Activated CD4-positive, CD25-positive, alpha-beta regulatory T cell treated with anti-CD3 and anti-CD28 coated beads, Interleukin-2, amount 50 U/mL, for 16 hours (primary cell): ENCODE measurements around the gene CYP1A1.

Experiments used
- DNase-seq: peaks from one replicate; pipeline ENCODE4 v3.0.0-alpha.2; 2020; ENCODE audit warnings: low read depth, low spot score

The CYP1A1 gene, protein sequence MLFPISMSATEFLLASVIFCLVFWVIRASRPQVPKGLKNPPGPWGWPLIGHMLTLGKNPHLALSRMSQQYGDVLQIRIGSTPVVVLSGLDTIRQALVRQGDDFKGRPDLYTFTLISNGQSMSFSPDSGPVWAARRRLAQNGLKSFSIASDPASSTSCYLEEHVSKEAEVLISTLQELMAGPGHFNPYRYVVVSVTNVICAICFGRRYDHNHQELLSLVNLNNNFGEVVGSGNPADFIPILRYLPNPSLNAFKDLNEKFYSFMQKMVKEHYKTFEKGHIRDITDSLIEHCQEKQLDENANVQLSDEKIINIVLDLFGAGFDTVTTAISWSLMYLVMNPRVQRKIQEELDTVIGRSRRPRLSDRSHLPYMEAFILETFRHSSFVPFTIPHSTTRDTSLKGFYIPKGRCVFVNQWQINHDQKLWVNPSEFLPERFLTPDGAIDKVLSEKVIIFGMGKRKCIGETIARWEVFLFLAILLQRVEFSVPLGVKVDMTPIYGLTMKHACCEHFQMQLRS

DNA sequence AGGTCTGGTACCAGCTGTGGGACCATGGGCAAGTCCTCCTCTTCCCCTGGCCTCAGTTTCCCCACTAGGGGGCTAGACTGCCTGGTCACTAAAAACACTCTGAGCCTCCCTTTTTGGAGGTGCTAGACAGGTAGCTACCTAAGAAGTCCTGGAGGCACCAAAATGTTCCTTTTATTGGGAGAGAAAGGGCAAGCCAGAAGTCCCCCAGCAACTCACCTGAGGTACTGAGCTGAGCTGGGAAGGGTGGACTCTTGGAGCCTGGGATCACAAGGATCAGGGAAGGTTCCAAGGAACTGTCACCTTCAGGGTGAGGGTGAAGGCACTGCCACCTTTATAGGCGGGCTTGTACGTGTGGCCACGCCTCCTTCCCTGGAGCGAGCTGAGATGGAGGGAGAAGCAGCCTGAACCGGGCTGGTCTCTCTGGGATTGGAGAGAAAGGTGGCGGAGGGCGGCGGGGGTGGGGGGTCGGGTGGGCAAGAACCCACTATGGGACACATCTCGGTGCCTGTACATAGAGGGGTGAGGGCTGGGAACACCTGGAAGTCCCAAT is at the start of gene CYP1A1:
Gene CYP1A1, minus strand, starts transcription at position 304 of the 550 bp plus-strand sequence. CDS start 2,431 bp downstream, outside the sequence.
- no peak for DNase-seq

DNA sequence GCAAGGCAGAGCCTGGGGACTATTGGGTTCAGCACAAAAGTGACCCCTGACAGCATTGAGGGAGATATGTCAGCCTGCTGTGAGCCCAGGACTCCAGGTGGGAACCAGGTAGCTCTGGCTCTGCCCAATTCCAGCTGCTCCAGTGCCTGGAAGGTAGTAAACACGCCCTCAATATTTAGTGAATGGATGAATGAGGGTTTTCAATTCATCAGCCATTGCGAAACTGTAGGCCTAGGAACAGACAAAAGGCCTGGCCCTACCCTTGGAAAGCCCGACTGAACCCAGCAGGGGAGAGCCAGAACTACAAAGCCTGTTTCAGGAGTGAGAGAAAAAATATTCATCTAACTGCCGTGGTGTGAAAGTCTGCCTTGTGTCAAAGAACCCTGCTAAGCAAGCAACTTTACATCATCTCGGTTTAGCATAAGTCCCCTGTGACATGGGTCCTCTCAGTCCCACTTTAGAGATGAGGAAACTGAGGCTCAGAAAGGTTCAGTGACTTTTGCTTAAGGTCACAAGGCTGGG is 48.5 kb upstream of the CYP1A1 start:
- DNase-seq: no peak

DNA sequence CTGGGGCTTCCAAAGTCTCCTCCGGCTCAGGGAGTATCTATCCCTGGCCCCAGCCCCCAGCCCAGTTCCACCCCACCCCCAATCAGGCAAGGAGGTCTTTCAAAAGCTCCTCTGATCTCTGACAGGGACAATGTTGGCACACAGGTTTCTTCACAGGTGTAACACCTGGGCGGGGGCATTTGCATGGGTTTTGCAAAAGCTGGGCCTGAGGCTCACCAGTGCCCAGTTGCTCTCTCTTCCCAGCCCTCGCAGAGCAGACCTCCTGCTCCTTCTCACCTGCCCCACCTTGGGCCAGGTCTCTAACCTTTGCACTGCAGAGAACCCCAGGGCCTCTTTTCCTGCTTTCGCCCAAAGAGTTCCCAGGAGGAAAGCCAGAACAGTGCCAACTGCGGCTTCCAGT is 48.0 kb upstream of the CYP1A1 start:
- no peak for DNase-seq

DNA sequence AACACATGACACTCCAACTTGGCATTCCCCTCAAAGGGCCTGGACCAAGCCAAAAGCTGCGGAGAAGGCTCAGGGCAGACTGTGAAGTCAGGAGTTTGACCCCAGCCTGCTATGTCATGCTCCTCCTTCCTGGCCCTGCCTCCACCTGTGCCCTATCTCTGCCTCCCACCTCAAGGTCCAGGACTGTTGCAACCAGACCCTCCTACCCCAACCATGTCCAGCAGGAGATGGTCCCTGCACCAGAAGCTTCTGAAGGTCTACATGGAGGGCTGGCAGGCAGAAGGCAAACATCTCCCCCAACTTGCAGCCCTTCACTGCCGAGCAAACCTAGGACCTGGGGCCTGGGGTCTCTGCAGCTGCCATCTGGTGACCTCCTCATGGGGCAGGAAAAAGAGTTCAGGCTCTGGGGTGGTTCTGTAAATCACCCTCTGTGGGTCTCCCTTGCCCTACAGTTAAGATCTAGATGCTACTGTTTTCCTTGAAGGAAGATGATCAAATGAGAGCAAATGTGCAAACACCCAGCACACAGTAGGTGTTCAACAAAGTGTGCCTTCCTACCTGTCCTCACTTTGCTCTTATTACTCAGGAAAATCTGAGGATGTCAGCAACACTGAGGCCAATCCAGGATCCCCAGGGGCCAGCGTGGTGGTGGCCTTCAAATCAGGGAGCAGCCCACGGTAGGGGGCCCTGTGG is 45.0 kb upstream of the CYP1A1 start:
- DNase-seq: no peak

DNA sequence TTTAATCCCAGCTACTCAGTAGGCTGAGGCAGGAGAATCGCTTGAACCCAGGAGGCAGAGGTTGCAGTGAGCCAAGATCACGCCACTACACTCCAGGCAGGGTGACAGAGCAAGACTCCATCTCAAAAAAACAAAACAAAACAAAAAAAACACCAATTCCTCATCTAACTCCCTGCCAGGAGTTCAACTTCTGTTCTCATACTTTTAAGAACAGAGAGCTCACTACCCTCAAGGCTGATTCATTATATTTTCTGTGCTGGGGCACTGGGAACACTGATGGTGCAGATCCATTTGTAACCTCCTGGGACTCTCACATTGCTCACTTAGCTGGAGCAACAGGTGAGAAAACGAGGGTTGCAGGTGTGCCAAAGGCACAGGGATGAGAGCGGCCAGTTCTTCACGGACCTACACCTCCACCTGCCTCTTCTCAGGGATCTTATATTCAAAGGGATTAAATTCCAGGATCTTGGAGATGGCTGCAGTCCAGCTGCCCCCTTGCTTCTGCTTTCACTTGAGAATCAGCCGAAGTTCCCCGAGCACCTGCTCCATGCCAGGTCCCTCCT is 44.2 kb upstream of the CYP1A1 start:
- no peak for DNase-seq

DNA sequence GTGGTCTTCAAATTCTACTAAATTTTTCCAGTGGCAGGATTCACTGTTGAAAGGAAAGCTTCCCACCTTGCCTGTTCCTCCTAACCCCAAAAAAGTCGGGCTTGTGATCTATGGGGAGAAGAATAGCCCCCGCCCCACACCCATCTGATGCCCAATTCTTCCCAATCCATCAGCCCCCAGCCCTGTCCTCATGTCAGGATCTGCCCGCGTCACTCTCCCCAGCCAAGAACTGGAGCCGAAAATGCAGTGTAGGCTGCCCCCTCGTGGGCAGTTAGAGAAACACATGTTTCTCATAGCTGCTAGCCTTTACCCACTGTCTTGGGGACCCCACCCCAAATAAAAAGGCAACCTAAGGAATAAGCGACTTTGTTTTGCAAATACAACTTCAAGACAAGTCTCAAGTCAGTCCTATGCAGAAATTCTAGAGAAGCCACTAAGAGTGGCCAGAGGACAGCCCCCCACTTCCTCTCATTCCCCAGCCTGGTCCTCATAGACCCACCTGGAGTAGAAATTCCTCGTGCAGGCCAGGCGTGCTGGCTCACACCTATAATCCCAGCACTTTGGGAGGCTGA is 43.5 kb upstream of the CYP1A1 start:
- no peak for DNase-seq

DNA sequence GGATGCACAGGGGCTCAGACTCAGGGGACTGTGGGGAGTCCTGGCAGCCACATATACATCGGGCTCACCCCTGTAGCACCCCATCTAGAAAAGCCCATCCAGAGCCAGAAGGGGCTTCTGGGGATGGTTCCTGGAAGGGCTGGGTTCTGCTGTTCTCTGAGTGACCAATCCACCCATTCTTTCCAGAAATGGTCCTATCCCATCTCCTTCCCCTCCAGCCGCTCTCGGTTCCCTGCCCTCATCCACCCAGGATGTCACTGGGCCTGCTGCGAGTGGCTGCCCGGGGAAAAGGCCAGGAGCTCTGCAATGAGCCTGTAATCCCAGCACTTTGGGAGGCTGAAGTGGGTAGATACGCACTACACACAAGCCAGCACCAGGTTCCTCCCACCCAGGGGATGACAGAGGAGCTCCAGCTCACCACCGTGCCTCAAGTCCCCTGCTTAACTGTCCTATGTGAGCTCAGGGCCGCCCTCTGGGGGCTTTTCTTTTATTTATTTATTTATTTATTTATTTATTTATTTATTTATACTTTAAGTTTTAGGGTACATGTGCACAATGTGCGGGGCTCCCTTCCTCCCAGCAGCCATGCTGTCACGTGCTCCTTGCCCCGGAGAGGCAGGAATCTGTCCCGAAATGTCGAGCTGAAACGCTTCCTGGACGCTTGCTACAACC is 42.9 kb upstream of the CYP1A1 start:
- no peak for DNase-seq

DNA sequence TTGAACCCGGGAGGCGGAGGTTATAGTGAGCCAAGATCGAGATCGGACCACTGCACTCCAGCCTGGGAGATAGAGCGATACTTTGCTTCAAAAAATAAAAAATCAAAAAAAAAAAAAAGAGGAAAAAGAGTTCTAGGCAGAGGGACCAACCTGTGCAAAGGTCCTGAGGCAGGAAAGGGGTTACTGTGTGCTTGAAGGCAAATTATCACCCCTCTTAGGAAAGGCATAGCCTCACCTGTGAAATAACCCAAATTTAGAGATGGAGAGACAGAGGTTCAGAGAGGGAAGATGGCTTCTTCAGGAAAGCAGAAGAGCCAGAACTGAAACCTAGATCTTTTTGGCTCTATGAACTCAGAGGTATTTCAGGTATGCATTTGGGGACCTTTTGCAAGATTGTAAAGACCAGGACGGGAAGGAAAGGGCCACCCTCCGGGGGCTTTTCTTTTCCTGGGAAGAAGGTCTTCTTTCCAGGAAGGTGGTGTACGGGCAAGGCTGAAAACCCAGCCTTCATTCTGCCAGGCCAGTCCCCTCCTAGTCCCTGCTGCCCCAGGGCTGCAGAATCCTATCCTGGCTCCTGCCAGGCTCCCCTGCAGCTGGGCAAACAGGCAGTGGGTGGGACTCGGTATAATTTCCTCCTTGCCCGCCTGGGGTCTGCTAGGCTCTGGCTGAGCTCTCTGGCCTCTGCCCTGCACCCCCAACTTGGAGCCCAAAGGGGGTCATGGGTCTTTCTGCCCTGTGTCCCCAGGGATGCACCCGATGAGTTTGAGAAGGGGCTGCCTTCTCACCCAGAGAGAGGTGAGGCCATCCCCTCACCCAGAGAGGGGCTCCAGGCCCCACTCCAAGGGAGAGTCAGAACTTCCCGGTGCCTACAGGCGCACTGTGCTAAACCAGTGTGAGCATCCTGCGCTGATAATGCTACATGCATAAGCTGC is 42.1 kb upstream of the CYP1A1 start:
- no peak for DNase-seq

DNA sequence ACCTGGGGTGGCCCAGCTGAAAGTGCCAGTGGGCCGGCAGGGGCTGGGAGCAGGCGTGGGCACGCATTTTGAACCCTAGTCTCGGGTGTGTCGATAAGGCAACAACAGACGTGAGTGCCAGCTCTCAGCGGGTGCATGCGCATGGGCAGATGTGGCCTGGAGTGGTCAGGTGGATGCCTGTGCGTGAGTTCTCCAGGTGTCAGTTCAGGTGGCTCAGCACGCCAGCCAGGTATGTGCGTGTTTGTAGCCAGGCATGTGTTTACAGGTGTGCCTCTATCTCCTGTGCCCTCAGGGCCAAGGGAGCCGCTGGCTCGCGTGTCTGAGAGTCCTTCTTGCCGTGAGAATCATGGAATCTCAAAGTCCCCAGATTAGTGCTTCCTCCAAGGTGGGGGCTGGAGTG is 38.1 kb upstream of the CYP1A1 start:
- no peak for DNase-seq

DNA sequence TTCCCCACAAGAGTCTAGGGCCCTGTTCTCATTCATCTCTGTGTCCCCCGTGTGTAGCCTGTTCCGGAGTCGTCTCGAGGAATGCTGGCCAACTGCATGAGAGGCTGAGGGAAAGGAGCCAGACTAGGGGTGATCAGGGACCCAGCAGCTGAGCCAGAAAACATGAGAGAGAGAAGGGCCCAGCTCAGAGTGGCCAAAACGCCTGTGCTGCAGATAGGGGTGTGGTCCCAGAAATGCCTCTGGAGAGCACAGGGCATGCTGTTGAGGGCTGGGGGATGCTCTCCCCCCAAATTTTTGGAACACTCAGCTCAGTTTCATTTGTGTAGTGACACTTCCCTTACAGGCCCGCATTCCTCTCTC is 37.4 kb upstream of the CYP1A1 start:
- no peak for DNase-seq

DNA sequence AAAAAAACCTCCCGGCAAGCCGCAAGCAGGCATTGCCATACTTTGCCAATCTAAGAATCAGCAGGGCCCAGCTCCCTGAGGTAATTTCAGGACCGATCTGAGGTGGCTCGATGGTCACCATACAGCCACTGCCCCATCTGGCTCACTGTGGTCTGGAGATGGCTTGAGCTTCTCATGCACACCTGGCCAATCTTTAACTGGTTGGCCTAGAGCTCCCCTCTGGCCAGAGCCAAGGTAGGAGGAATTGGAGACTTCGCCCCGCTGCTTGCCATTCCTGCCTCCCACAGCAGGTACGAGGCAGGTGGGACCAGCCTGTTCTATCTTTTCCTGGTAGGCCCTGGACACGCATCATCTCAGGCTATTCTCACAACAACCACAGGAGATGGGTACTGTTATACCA is 33.4 kb upstream of the CYP1A1 start:
- DNase-seq: no peak

DNA sequence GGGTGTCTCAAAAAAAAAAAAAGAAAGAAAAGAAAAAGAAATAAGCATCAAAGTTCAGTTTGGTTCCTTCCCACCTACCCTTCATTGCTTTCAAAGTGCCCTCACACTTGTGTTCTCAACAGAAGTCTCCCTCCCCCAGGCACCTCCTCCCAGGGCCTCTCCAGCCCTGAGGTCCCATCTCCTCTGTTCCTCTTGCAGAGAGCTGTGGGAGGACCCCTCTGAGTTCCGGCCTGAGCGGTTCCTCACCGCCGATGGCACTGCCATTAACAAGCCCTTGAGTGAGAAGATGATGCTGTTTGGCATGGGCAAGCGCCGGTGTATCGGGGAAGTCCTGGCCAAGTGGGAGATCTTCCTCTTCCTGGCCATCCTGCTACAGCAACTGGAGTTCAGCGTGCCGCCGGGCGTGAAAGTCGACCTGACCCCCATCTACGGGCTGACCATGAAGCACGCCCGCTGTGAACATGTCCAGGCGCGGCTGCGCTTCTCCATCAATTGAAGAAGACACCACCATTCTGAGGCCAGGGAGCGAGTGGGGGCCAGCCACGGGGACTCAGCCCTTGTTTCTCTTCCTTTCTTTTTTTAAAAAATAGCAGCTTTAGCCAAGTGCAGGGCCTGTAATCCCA is 29.4 kb upstream of the CYP1A1 start:
- DNase-seq: no peak

DNA sequence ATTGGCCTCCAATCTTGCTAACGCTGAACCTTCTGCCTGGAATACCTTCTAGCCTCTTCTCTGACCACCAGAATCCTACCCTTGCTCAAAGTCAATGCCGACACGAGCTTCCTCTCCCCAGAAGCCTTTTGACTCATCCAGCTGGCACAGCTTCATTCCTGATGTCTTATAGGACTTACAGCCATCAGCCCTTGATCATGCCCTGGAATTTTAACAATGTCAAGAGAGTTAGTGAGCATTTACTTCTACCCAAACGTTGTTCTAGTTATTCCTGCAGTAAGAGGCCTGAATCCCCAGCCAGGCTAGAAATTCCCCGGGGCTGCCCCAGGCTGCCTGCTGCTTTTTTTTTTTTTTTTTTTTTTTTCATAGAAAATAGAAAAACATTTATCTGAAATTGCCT is 27.2 kb upstream of the CYP1A1 start:
- no peak for DNase-seq

DNA sequence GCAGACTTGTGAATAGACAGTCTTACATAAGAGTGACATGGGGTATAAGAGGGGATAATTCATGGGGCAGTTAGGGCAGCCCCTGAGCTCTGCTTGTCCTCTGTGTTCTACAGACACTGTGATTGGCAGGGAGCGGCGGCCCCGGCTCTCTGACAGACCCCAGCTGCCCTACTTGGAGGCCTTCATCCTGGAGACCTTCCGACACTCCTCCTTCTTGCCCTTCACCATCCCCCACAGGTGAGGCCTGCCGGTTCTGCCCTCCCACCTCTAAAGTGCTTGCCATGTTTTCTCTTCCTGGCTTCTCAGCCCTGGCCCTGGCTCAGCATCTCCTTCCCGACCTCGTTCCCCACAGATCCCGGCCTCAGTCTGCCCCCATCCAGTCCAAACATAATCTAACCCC is 26.7 kb upstream of the CYP1A1 start:
- DNase-seq: no peak

DNA sequence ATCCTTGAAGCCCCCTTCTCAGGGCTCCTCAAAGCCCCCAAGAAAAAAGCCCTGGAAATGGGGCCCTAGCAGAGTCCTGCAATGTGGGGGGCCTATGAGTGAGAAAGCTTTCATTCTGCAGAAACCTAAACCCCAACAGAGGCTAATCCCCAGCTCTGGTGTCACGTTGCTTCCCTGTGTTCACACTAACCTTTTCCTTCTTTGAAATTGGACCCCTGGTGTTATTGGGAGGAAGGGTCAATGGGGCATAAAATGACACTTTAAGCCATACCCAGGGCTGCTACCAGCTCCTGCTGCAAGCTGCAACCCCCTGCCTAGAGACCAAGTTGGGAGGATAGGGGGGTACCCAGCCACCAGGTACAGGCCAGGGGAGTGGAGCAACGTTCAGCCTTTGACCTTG is 25.4 kb upstream of the CYP1A1 start:
- DNase-seq: no peak

DNA sequence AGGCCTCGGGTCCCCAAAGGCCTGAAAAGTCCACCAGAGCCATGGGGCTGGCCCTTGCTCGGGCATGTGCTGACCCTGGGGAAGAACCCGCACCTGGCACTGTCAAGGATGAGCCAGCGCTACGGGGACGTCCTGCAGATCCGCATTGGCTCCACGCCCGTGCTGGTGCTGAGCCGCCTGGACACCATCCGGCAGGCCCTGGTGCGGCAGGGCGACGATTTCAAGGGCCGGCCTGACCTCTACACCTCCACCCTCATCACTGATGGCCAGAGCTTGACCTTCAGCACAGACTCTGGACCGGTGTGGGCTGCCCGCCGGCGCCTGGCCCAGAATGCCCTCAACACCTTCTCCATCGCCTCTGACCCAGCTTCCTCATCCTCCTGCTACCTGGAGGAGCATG is 24.5 kb upstream of the CYP1A1 start:
- DNase-seq: no peak

DNA sequence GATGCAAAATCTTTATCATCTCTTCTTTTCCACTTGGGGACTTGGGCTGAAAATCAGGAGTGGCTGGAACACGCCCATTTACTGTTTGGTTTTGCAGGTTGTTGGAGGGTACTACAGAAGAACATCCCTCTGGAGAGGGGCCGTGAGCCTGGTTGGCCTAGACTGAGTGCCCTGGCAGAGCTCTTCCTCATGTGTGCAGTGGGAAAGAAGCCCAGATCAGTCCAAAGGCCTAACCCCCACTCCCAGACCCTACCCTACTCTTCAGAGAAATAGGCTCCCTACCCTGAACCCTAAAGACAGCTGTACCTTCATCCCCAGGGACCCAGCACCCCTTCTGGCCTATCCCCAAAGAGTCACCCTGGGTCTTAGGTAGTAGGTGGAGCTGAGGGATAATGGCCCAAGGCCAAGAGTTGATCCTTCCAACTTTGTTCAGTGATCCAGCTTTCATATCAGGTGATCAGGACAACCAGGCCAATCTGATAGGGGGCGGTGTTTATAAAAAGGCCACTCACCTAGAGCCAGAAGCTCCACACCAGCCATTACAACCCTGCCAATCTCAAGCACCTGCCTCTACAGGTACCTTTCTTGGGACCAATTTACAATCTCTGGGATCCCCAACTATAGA is 23.1 kb upstream of the CYP1A1 start, which contains the start of gene CYP1A2:
Gene CYP1A2, plus strand, starts transcription at position 524 of the 625 bp plus-strand sequence. CDS start 894 bp downstream, outside the sequence.
- DNase-seq: no peak

DNA sequence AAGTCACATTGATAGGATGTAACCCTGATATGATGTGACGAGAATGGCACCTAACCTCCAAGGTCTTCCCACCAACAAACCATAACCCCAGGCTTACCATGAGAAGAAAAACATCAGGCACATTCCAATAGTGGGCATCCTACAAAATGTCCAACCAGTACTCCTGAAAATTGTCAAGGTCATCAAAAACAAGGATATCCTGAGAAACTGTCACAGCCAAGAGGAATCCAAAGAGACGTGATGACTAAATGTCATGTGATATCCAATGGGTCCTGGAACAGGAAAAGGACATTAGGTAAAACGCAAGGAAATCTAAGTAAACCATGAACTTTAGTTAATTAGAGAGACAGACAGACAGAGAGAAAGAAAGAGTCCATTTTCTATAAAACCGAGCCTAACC is 21.1 kb upstream of the CYP1A1 start:
- no peak for DNase-seq

DNA sequence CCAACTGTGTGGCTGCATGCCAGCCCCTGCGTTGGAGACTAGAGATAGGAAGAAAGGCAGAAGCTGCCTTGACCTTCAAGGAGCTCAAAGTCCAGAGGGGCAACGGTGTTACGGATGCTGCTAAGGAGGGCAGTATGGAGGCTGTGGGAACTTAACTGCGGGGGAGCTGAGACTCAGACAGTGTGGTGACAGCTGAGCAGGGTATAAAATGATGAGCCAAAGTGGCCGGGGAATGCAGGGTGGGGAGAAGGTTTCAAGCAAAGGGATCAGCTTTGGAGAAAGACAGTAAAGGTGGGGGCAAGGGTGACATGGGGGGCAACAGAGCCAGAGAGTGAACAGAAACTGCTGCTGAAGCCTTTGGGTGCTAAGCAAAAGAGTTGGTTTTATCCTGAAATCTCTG is 17.1 kb upstream of the CYP1A1 start:
- DNase-seq: no peak
